Body of pancreas (tissue), 4 donors: ENCODE results near the gene CLHC1.

ENCODE experiments used
- POLR2A ChIP-seq, 3 donors: fragments of 450-650 bp; IDR thresholded peaks; one replicate each; pipeline ENCODE4 v1.6.1; 2016; ENCODE audit warnings: antibody characterized with exemption in 3 of 3, mild to moderate bottlenecking in 2 of 3
- TF ChIP-seq, protein P1 (sequence below), 7 experiments: fragments of 450-650 bp in 4 of 7; fragments of 200-600 bp in 3 of 7; sonication (generic) in 3 of 7; IDR thresholded peaks; one replicate each; pipeline ENCODE4 v1.5.1; 2016 to 2019; ENCODE audit warnings: antibody characterized with exemption in 7 of 7

DNA sequence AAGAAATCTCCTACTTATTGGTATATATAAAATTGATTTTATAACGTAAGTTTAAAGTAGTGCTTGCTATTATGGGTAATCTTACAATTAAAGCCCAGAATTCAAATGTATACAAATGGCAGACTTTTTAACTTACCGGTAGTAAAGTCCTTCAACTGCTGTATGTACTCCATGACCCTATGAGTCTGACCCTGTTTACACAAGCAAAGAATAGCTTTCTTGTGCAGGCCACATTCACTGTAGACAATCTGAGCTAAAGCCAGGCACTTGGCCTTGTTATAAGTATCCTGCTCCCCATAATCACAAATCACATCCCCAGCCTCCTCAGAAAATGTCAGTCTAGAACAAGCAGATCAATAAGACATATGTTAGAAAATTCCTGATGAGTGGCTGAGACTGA, 51.7 kb downstream of the CLHC1 start:
- TF ChIP-seq, protein P1, sequence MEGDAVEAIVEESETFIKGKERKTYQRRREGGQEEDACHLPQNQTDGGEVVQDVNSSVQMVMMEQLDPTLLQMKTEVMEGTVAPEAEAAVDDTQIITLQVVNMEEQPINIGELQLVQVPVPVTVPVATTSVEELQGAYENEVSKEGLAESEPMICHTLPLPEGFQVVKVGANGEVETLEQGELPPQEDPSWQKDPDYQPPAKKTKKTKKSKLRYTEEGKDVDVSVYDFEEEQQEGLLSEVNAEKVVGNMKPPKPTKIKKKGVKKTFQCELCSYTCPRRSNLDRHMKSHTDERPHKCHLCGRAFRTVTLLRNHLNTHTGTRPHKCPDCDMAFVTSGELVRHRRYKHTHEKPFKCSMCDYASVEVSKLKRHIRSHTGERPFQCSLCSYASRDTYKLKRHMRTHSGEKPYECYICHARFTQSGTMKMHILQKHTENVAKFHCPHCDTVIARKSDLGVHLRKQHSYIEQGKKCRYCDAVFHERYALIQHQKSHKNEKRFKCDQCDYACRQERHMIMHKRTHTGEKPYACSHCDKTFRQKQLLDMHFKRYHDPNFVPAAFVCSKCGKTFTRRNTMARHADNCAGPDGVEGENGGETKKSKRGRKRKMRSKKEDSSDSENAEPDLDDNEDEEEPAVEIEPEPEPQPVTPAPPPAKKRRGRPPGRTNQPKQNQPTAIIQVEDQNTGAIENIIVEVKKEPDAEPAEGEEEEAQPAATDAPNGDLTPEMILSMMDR (IDR thresholded peaks at IDR 0.05): no peak
- no peak for TF ChIP-seq POLR2A (IDR thresholded peaks at IDR 0.05)
